Endothelial cell (in vitro differentiated cells): ENCODE measurements around the gene PRSS53. TPM values are rescaled to one million over a fixed set of nuclear protein-coding genes. Genes with fewer than 3 reads are reported as not detected.
"Not testable (repeated sequence)": the region's sequence is repeated elsewhere in the genome, so short reads cannot be mapped to it uniquely, and the experiment has no call there.

ENCODE experiments used
- DNase-seq: peaks from one replicate; pipeline ENCODE4 v3.0.0; 2021; ENCODE audit warnings: low spot score
- H3K27ac Mint-ChIP-seq: one replicate; pipeline ENCODE4 v1.8.0; 2021; ENCODE audit warnings: mixed read lengths, inconsistent platforms; ENCODE audit not compliant: unreplicated experiment
- H3K27me3 Mint-ChIP-seq: one replicate; pipeline ENCODE4 v1.8.0; 2021; ENCODE audit warnings: mild to moderate bottlenecking, moderate library complexity, mixed read lengths, inconsistent platforms; ENCODE audit not compliant: unreplicated experiment
- H3K36me3 Mint-ChIP-seq: one replicate; pipeline ENCODE4 v1.8.0; 2021; ENCODE audit warnings: mild to moderate bottlenecking, low read depth, mixed read lengths, inconsistent platforms; ENCODE audit not compliant: unreplicated experiment
- H3K4me1 Mint-ChIP-seq: one replicate; pipeline ENCODE4 v1.8.0; 2021; ENCODE audit warnings: mild to moderate bottlenecking, mixed read lengths, inconsistent platforms; ENCODE audit not compliant: unreplicated experiment
- H3K4me3 Mint-ChIP-seq: one replicate; pipeline ENCODE4 v1.8.0; 2021; ENCODE audit warnings: mild to moderate bottlenecking, mixed read lengths, inconsistent platforms; ENCODE audit not compliant: unreplicated experiment
- H3K9me3 Mint-ChIP-seq: one replicate; pipeline ENCODE4 v1.8.0; 2021; ENCODE audit warnings: mixed read lengths, inconsistent platforms; ENCODE audit not compliant: unreplicated experiment
- CTCF ChIP-seq: fragments of 200-600 bp; sonication (generic); IDR thresholded peaks from one replicate; pipeline ENCODE4 v1.5.0; 2021; ENCODE audit warnings: antibody characterized with exemption; ENCODE audit not compliant: unreplicated experiment
- long read RNA-seq: library from polyadenylated mRNA; unstranded; transcript quantifications from one replicate; pipeline ENCODE4 v2.0.0, GENCODE V29; 2020; ENCODE audit not compliant: unreplicated experiment
- total RNA-seq: library from RNA; stranded (reverse); fragmentation: NEBNext Ultra II Directional; extraction: Animal tissue kit (Norgen Biotek cat#: 25700); gene quantifications from one replicate; pipeline ENCODE4 v1.2.1, GENCODE V29; 2021; ENCODE audit not compliant: unreplicated experiment

The PRSS53 gene
- total RNA-seq: 1.8 TPM
- long read RNA-seq: 0 reads

DNA sequence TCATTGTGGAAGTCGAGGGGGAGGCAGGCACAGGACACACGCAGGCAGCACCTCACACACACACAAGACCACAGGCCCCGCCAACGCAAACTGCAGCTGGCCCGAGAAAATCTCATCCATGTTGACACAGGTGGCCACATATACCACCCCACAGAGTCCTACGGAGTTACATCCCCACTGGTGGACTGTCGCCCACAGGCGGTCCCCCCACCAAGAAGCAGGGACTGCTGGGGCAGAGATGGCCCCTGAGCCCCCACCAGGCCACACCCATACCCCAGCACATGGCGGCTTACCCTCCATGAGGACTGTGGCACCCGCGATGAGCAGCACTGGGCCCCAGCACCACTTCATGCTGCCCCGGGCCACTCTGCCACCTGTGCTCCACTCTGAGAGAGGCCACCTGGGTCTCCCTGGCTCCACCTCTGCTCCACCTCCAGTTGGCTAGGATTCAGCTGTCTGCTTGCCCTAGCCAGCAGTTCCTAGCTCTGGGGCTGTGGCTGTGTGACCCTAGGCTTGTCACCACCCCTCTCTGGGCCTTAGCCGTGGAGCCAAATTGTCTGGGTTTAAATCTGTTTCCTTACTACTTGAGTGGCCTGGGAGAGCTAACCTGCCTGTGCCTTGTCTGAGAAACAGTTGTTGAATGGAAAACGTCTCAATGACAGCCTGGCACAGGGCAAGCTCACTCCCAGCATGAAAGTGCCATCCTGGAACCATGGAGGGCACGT is at the start of gene PRSS53:
PRSS53 (minus strand) TSS at position 485 of the 725 bp plus-strand sequence; CDS start at position 351, 134 bp downstream.
- Mint-ChIP-seq H3K27me3 (peaks cover 28% of the 10 kb centered on the region), H3K27ac (no peak within 1 kb of the TSS), H3K9me3 (no peaks in the 10 kb centered on the region), H3K4me3 (peak within 1 kb of the TSS; percentile 47), H3K36me3 (peaks cover 7% of the 10 kb centered on the region), H3K4me1 (no peaks in the 10 kb centered on the region)
- no peak for TF ChIP-seq CTCF
- DNase-seq: no peak

DNA sequence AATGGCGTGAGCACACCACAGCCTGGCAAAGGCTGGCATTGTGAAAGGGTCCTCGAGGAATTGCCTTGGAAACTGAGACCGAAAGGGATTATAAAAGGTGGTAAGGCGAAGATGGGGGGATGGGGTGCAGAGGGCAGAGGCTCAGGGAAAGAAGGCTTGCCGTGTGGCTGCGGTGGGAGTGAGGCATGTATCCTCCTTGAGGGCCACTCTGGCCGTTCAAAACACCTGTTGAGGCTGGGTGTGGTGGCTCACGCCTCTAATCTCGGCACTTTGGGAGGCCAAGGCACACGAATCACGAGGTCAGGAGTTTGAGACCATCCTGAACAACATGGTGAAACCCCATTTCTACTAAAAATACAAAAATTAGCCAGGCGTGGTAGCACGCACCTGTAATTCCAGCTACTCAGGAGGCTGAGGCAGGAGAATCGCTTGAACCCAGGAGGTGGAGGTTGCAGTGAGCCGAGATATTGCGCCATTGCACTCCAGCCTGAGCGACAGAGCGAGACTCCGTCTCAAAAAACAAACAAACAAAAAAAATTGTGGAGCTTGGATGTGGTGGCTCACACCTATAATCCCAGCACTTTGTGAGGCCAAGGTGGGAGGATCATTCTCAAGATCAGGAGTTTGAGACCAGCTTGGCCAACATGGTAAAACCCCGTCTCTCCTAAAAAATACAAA is 48.2 kb upstream of the PRSS53 start:
- Mint-ChIP-seq H3K4me1 (peaks cover 12% of the 10 kb centered on the region), H3K36me3 (peaks cover 11% of the 10 kb centered on the region)

DNA sequence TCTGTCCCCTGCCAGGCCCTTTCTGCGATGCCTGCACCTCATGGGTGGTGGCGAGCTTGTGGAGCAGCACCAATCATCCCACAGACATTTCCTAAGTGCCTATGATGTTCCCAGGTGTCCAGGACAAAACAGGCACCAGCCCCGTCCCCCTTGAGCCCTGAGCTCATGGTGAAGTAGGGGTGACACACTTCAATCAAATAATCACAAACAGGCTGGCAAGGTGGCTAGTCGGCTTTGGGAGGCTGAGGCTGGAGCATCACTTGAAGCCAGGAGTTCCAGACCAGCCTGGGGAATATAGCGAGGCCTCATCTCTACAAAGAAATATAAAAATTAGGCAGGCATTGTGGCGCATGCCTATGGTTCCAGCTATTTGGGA is 47.5 kb upstream of the PRSS53 start:
- DNase-seq: no peak
- Mint-ChIP-seq H3K4me3 (peak overlapping the region; percentile 54), H3K4me1 (peaks cover 12% of the 10 kb centered on the region), H3K9me3 (no peaks in the 10 kb centered on the region), H3K27me3 (peaks cover 17% of the 10 kb centered on the region), H3K27ac (no peak overlapping the region), H3K36me3 (peaks cover 12% of the 10 kb centered on the region)
- TF ChIP-seq CTCF: no peak

More for the DNA sequence above, 48.2 kb upstream of the PRSS53 start:
- not testable (repeated sequence) for H3K4me3 Mint-ChIP-seq, H3K9me3 Mint-ChIP-seq, H3K27ac Mint-ChIP-seq, DNase-seq
- H3K27me3 Mint-ChIP-seq: peaks cover 17% of the 10 kb centered on the region

GRCh38 chr16:31135535-31136286 is 47.0 kb upstream of the PRSS53 start, which contains the start of gene PRSS8:
Gene PRSS8, minus strand, starts transcription at chr16:31135727. Its CDS starts 229 bp downstream, at chr16:31135498.
- Mint-ChIP-seq H3K9me3 (no peaks in the 10 kb centered on the region), H3K4me1 (peaks cover 12% of the 10 kb centered on the region), H3K27ac (peak within 1 kb of the TSS; percentile 55), H3K27me3 (peaks cover 17% of the 10 kb centered on the region), H3K36me3 (peaks cover 16% of the 10 kb centered on the region), H3K4me3 (peak within 1 kb of the TSS; percentile 54)
- no peak for TF ChIP-seq CTCF
- DNase-seq: no peak
